Stimulated activated CD8-positive, alpha-beta memory T cell treated with anti-CD3 and anti-CD28 coated beads, Interleukin-12 subunit alpha, Interleukin-12 subunit beta, amount 100 ng/mL, for 24 hours (primary cell): Measurements from ENCODE around the gene CDK11B.

ENCODE experiments used
- DNase-seq: peaks from one replicate; pipeline ENCODE4 v3.0.0-alpha.2; 2020; ENCODE audit errors: extremely low read depth

Gene CDK11B

DNA sequence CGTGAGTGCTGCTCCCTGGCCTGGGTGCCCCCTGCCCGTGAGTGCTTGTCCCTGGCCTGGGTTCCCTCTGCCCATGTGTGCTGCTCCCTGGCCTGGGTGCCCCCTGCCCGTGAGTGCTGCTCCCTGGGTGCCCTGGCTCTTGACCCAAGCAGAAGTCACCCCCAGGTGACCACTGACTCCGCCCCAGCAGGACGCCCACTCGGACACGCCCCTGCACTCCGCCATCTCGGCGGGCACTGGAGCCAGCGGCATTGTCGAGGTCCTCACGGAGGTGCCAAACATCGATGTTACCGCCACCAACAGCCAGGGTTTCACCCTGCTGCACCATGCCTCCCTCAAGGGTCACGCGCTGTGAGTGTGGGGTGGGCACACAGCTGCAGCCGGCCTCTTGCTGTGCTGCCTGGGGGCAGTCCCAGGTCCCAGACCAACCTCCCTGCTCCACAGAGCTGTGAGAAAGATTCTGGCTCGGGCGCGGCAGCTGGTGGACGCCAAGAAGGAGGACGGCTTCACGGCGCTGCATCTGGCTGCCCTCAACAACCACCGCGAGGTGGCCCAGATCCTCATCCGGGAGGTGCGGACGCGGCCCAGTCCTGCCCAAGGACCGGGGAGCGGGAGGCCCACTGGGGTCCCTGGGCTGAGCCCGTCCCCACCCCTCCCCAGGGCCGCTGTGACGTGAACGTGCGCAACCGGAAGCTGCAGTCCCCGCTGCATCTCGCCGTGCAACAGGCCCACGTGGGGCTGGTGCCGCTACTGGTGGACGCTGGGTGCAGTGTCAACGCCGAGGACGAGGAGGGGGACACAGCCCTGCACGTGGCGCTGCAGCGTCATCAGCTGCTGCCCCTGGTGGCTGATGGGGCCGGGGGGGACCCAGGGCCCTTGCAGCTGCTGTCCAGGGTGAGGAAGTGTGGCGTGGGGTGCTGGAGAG is 30.7 kb downstream of the CDK11B start:
- DNase-seq: no peak

DNA sequence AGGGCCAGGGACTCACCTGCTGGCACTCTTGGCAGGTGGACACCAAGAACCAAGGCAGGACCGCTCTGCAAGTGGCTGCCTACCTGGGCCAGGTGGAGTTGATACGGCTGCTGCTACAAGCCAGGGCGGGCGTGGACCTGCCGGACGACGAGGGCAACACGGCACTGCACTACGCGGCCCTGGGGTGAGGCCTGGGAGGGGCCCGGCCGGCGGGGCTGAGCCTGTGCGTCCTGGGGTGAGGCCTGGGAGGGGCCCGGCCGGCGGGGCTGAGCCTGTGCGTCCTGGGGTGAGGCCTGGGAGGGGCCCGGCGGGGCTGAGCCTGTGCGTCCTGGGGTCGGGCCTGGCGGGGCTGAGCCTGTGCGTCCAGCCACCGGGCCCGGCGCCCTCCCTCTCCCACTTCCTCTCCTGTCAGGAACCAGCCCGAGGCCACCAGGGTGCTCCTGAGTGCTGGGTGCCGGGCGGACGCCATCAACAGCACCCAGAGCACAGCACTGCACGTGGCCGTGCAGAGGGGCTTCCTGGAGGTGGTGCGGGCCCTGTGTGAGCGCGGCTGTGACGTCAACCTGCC is 31.5 kb downstream of the CDK11B start:
- DNase-seq: no peak

DNA sequence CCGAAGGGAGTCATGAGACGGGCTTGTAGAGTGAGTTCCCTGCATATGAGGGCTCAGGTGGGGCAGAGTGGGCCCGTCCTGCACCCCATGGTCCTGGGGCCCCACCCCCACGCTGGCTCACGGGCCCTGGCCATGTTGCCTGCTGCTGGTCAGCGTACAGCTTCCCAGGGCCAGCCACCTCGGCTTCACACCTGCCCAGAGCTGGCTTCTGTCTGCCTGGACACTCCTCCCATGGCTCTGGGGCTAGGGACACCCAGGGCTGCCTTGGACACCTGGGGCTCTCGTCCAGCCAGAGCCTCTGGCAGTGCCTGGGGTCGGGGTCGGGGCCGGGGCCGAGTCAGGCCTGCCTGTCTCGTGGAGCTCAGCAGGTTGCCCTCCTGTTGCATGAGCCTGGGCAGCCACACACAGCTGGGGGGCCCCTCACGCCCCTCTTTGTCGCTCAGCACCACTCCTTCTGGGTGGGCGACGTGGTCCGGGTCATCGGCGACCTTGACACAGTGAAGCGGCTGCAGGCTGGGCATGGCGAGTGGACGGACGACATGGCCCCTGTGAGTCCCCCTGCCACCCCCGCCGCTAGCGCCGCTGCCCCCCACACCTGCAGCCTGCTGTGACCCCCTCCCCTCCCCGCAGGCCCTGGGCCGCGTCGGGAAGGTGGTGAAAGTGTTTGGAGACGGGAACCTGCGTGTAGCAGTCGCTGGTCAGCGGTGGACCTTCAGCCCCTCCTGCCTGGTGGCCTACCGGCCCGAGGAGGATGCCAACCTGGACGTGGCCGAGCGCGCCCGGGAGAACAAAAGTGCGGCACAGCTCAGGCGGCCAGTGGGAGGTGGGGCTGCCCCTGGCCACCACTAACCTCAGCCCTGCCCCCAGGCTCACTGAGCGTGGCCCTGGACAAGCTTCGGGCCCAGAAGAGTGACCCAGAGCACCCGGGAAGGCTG is 32.3 kb downstream of the CDK11B start:
- DNase-seq: no peak

- no peak for DNase-seq
These were observed 33.0 kb downstream of the CDK11B start for GRCh38 chr1:1625824-1626206.

- no peak for DNase-seq
These were observed 33.4 kb downstream of the CDK11B start for GRCh38 chr1:1625404-1625775.

- DNase-seq: no peak
These were observed 34.1 kb downstream of the CDK11B start for GRCh38 chr1:1624443-1625403.

GRCh38 chr1:1623631-1624442 is 35.0 kb downstream of the CDK11B start:
- DNase-seq: no peak

- DNase-seq: no peak
These were observed 35.6 kb downstream of the CDK11B start for GRCh38 chr1:1623181-1623630.

GRCh38 chr1:1622788-1623094 is 36.1 kb downstream of the CDK11B start:
- no peak for DNase-seq

- DNase-seq: no peak
These were observed 36.6 kb downstream of the CDK11B start for GRCh38 chr1:1622010-1622787.

- no peak for DNase-seq
These were observed 37.4 kb downstream of the CDK11B start for GRCh38 chr1:1621173-1622009.

- no peak for DNase-seq
These were observed 38.2 kb downstream of the CDK11B start for GRCh38 chr1:1620433-1621139.

GRCh38 chr1:1619917-1620361 is 38.9 kb downstream of the CDK11B start:
- no peak for DNase-seq

GRCh38 chr1:1618396-1619068 is 40.3 kb downstream of the CDK11B start:
- DNase-seq: no peak

- DNase-seq: no peak
These were observed 40.9 kb downstream of the CDK11B start for GRCh38 chr1:1617925-1618324.

- no peak for DNase-seq
These were observed 41.3 kb downstream of the CDK11B start for GRCh38 chr1:1617516-1617915.

DNA sequence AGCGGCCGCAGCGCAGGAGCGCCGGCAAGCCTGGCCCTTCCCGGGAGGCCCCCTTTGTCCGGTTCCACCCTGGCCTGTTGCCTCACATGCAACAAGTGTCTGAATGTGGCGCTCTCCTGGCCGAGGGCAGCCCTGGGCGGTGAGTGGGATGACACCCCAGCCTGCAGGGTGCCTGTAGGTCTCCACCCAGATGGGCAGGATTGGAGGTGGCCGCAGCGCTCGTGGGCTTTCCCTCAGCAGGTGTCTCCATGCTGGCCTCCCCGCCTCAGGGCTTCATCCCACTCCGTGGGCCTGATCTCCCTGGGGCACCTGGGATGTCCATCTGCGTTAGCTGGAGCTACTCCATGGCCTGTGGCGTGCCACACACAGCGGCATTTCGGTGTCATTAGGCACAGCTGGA is 42.0 kb downstream of the CDK11B start:
- DNase-seq: no peak
